HG02759 (cell line): Measurements from ENCODE around the gene DECR2.
"Not testable (repeated sequence)": the region's sequence is repeated elsewhere in the genome, so short reads cannot be mapped to it uniquely, and the experiment has no call there.

Experiments
- ATAC-seq: cut with Tn5 transposase; IDR thresholded peaks from one replicate; pipeline ENCODE4 v1.9.1; 2021; ENCODE audit warnings: mild to moderate bottlenecking, moderate library complexity; ENCODE audit not compliant: unreplicated experiment

The DECR2 gene

GRCh38 chr16:401468-402348 lies at the start of gene DECR2:
TSS of gene DECR2 (plus strand) at chr16:401885. CDS start at chr16:401964, 79 bp downstream.
- peak; percentile 72 for ATAC-seq

GRCh38 chr16:352547-353403 lies 48.9 kb upstream of the DECR2 start, which contains the start of gene AXIN1:
TSS of gene AXIN1 (minus strand) at chr16:352723. CDS start at chr16:347025, 5,698 bp downstream.
- peak; percentile 69 for ATAC-seq

- ATAC-seq: no peak
These were observed 48.0 kb upstream of the DECR2 start for GRCh38 chr16:353404-354290.

GRCh38 chr16:354291-354881 lies 47.3 kb upstream of the DECR2 start:
- no peak for ATAC-seq

- no peak for ATAC-seq
These were observed 46.7 kb upstream of the DECR2 start for GRCh38 chr16:354971-355461.

GRCh38 chr16:356741-357140 lies 44.9 kb upstream of the DECR2 start:
- no peak for ATAC-seq

GRCh38 chr16:359067-359763 lies 42.5 kb upstream of the DECR2 start:
- ATAC-seq: no peak

- ATAC-seq: no peak
These were observed 41.6 kb upstream of the DECR2 start for GRCh38 chr16:359871-360697.

- no peak for ATAC-seq
These were observed 40.9 kb upstream of the DECR2 start for GRCh38 chr16:360698-361336.

GRCh38 chr16:361341-361871 lies 40.3 kb upstream of the DECR2 start:
- ATAC-seq: no peak

- ATAC-seq: peak; percentile 55
These were observed 39.6 kb upstream of the DECR2 start for GRCh38 chr16:361872-362701.

- not testable (repeated sequence) for ATAC-seq
These were observed 39.0 kb upstream of the DECR2 start for GRCh38 chr16:362702-362999.

GRCh38 chr16:363110-363765 lies 38.4 kb upstream of the DECR2 start:
- no peak for ATAC-seq

GRCh38 chr16:363766-364490 lies 37.8 kb upstream of the DECR2 start:
- ATAC-seq: no peak

- ATAC-seq: no peak
These were observed 36.8 kb upstream of the DECR2 start for GRCh38 chr16:364595-365491.
